Calu3 (cell line): ENCODE results near the gene PPP3R1. TPM values are rescaled to one million over a fixed set of nuclear protein-coding genes. Genes with fewer than 3 reads are reported as not detected.
A peak's percentile ranks its signal among the peaks of the same experiment; 100 is the strongest.

Source experiments
- BruUV-seq: library from RNA; stranded (reverse); fragments of 400-500 nt; replicated peaks from 2 replicates; lab custom pipeline; 2021; lab: Mats Ljungman, UMichigan
- CTCF ChIA-PET: fragments of 300-600 bp; sonication (Branson Sonifier 250); formaldehyde crosslinking; loops from one replicate; lab custom pipeline; 2022; ENCODE audit warnings: antibody characterized with exemption; lab: Charles Lee
- DNase-seq: peaks from one replicate; pipeline ENCODE4 v3.0.0; 2022
- H3K27ac Mint-ChIP-seq: one replicate; pipeline ENCODE4 v1.8.0; 2022; ENCODE audit warnings: mixed read lengths; ENCODE audit not compliant: unreplicated experiment
- H3K27me3 Mint-ChIP-seq: one replicate; pipeline ENCODE4 v1.8.0; 2022; ENCODE audit warnings: mixed read lengths; ENCODE audit not compliant: unreplicated experiment
- H3K36me3 Mint-ChIP-seq: one replicate; pipeline ENCODE4 v1.8.0; 2022; ENCODE audit warnings: mild to moderate bottlenecking, moderate library complexity, mixed read lengths; ENCODE audit not compliant: insufficient read depth, unreplicated experiment
- H3K4me1 Mint-ChIP-seq: one replicate; pipeline ENCODE4 v1.8.0; 2022; ENCODE audit warnings: mild to moderate bottlenecking, low read depth, mixed read lengths; ENCODE audit not compliant: unreplicated experiment
- H3K4me3 Mint-ChIP-seq: one replicate; pipeline ENCODE4 v1.8.0; 2022; ENCODE audit warnings: mild to moderate bottlenecking, low read depth, moderate library complexity, mixed read lengths; ENCODE audit not compliant: unreplicated experiment
- H3K9me3 Mint-ChIP-seq: one replicate; pipeline ENCODE4 v1.8.0; 2022; ENCODE audit warnings: low read depth, mixed read lengths; ENCODE audit not compliant: unreplicated experiment
- intact Hi-C: fragments of 100-400 bp; cut with micrococcal nuclease; formaldehyde crosslinking; loops from one replicate; pipeline ENCODE4 v1.10.0; 2022; ENCODE audit not compliant: unreplicated experiment
- total RNA-seq: library from RNA; stranded (reverse); gene quantifications from 2 replicates; pipeline ENCODE4 v1.2.3, GENCODE V29; 2022
- TF ChIP-seq, protein P1 (sequence below): fragments of 200-600 bp; IDR thresholded peaks from one replicate; pipeline ENCODE4 v1.8.0; 2022; ENCODE audit warnings: antibody characterized with exemption; ENCODE audit not compliant: unreplicated experiment

Gene PPP3R1
- total RNA-seq, 1 experiment from 2014 or later = 63.4 TPM

DNA sequence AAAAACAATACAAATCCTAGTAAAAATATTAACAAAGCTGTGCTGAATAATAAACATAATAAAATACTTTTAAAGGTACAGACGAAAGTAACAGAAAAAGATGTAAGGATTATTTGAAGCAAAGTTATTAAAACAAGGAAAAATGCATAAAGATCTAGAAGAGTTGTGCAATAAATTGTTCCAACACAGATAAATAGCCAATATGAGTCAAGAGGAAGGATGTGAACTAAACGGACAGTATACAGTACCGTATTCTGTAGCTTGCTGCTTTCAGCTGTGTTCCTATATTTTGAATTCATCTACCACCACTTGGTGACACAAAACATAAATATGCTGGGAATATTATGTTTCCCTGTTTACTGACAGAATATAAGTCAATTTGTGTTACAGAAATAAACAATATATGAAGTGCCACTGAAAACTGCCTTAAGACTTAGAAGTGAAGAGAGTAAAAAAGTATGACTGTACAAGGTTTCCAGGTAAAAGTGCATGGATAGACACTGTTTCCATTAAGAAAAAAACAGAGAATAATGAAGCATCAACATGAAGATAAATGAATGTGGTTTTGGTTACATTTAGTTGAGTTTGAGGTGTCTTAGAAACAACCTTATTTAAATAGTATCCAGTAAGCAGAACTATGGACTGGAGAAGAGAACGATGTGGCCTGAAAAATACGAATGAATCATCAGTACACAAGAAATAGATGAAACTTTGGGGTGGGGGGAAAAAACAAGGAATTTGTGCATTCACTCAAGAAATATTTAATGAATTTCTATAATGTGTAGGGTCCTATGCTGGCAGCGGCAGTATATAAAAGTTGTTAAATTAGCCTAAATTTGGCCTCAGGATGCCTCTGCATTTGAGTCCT lies 13.1 kb downstream of the PPP3R1 start:
- DNase-seq = no peak
- Mint-ChIP-seq H3K27me3 (no peaks in the 10 kb centered on the region), H3K27ac (no peak overlapping the region), H3K36me3 (no peaks in the 10 kb centered on the region), H3K4me1 (peaks cover 37% of the 10 kb centered on the region), H3K9me3 (no peaks in the 10 kb centered on the region), H3K4me3 (no peak overlapping the region)
- CTCF ChIA-PET = interaction anchor here (0.6 kb wide), 2 partner anchors 8 to 49 kb away, joined by 3 read pairs; no protein-coding TSS in a partner anchor
- intact Hi-C loops = loop anchor here (5.0 kb wide), 1 partner anchor 47 kb away; no protein-coding TSS in a partner anchor
- TF ChIP-seq, protein P1, sequence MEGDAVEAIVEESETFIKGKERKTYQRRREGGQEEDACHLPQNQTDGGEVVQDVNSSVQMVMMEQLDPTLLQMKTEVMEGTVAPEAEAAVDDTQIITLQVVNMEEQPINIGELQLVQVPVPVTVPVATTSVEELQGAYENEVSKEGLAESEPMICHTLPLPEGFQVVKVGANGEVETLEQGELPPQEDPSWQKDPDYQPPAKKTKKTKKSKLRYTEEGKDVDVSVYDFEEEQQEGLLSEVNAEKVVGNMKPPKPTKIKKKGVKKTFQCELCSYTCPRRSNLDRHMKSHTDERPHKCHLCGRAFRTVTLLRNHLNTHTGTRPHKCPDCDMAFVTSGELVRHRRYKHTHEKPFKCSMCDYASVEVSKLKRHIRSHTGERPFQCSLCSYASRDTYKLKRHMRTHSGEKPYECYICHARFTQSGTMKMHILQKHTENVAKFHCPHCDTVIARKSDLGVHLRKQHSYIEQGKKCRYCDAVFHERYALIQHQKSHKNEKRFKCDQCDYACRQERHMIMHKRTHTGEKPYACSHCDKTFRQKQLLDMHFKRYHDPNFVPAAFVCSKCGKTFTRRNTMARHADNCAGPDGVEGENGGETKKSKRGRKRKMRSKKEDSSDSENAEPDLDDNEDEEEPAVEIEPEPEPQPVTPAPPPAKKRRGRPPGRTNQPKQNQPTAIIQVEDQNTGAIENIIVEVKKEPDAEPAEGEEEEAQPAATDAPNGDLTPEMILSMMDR = no peak
- no TSS peak for BruUV-seq

DNA sequence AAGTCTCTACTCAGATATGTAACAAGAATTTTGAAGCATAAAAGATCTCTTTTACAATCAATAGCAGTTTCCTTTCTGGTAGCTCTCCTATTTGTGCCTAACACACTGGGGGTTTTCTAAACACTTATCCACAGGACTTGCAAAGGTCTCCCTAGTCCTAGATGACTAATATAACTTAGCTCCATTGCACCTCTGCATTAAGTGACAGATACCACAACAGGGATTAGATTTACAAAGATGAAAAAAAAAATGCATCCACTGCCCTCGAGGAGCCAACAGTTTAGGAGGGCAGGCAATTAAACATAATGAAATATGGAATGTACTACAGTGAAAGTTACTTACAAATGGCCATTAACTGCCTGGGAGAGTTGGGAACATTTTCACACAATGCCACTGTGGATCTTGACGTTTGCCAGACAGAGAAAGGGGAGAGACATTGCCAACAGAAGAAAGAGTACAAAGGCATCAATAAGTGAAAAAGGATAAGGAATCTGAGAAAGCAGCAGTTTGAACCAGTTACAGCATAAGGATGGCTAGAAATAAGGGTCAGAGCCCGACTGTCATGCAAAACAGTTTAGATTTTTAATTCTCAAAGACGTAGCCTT lies 14.3 kb downstream of the PPP3R1 start:
- H3K4me3 Mint-ChIP-seq = no peak overlapping the region
- no peaks in the 10 kb centered on the region for H3K9me3 Mint-ChIP-seq
- H3K4me1 Mint-ChIP-seq = peaks cover 37% of the 10 kb centered on the region
- no TSS peak for BruUV-seq
- CTCF ChIA-PET = interaction anchor here (0.6 to 0.9 kb wide), 3 partner anchors 13 to 53 kb away, joined by 3 to 5 read pairs (median 4); no protein-coding TSS in a partner anchor
- DNase-seq = no peak
- H3K36me3 Mint-ChIP-seq = no peaks in the 10 kb centered on the region
- TF ChIP-seq, protein P1 = no peak
- intact Hi-C loops = loop anchor here (5.0 kb wide), 1 partner anchor 46 kb away; no protein-coding TSS in a partner anchor
- no peaks in the 10 kb centered on the region for H3K27me3 Mint-ChIP-seq
- peak overlapping the region; percentile 23 for H3K27ac Mint-ChIP-seq

DNA sequence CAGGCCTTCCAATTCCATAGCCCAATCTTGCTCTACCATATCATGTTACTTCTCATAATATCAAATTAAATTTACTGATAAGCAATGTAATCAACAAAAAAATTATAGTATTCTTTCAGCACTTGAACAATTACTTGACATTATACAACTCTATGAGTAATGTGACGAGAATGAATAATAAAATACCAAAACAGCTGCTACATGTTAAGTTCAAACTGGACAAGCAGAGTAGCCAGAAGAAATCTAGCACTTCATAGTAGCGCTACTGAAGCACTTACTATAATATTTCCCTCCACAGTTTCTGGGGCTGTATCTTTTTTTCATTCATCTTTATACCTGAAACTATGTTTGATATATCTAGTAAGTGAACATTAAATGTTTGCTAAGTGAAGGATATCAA lies 14.9 kb downstream of the PPP3R1 start:
- DNase-seq = no peak
- CTCF ChIA-PET = interaction anchor here (0.6 to 0.9 kb wide), 3 partner anchors 12 to 54 kb away, joined by 3 to 5 read pairs (median 4); no protein-coding TSS in a partner anchor
- H3K4me3 Mint-ChIP-seq = no peak overlapping the region
- H3K9me3 Mint-ChIP-seq = no peaks in the 10 kb centered on the region
- intact Hi-C loops = loop anchor here (5.0 kb wide), 1 partner anchor 45 kb away; no protein-coding TSS in a partner anchor
- BruUV-seq = no TSS peak
- TF ChIP-seq, protein P1 = no peak
- H3K36me3 Mint-ChIP-seq = no peaks in the 10 kb centered on the region
- H3K27me3 Mint-ChIP-seq = no peaks in the 10 kb centered on the region
- peaks cover 37% of the 10 kb centered on the region for H3K4me1 Mint-ChIP-seq
- no peak overlapping the region for H3K27ac Mint-ChIP-seq

DNA sequence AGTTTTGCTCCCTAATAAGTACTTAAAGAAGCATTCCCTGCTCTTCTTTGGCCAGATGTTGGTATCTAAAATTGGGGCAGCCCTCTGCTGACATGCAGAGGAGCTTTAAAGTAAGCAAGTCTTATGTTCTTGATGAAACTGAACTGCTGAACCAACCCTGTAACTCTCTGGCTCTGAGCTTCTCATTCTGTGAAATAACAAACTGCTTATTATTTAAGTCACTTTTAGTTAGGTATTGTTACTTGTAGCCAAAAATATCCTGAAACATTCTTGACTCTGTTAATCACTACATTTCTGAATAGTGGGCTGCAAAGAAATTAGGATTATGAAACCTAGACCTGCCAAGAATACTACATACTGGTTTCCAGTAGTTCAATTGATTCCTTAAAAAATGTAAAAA lies 15.5 kb downstream of the PPP3R1 start:
- Mint-ChIP-seq H3K9me3 (no peaks in the 10 kb centered on the region), H3K4me1 (peaks cover 37% of the 10 kb centered on the region), H3K4me3 (no peak overlapping the region), H3K27me3 (no peaks in the 10 kb centered on the region), H3K27ac (no peak overlapping the region), H3K36me3 (no peaks in the 10 kb centered on the region)
- BruUV-seq = no TSS peak
- TF ChIP-seq, protein P1 = no peak
- CTCF ChIA-PET = no interaction called here
- intact Hi-C loops = loop anchor here (5.0 kb wide), 1 partner anchor 45 kb away; no protein-coding TSS in a partner anchor
- no peak for DNase-seq
